ENCODE results near the gene SLC4A9. TPM values are rescaled to one million over a fixed set of nuclear protein-coding genes. Genes with fewer than 3 reads are reported as not detected.

SLC4A9 gene
- polyA plus RNA-seq, 3 donors, result 0.28 TPM; not detected in 2

- no peaks in the 10 kb centered on the region for H3K27me3 ChIP-seq (ENCODE audit: control insufficient read depth in 2 of 2, insufficient read depth in 2 of 2, low read length in 2 of 2)
- no peak overlapping the region for H3K27ac ChIP-seq (ENCODE audit: low read depth in 1 of 2, low read length in 2 of 2)
- Mint-ChIP-seq H3K4me1 (peaks cover 18% of the 10 kb centered on the region), H3K4me3 (no peak overlapping the region), H3K36me3 (peaks cover 19 to 28% of the 10 kb centered on the region in 2 donors), H3K9me3 (peaks cover 0 to 1% (median 0%) of the 10 kb centered on the region in 7 donors), H3K27ac (no peak overlapping the region), H3K27me3 (ENCODE audit: low read depth in 3 of 3) (no peaks in the 10 kb centered on the region)
- no peak overlapping the region for H3K4me2 ChIP-seq (replicated peaks; ENCODE audit: extremely low read depth, low read length, poor library complexity, severe bottlenecking)
- intact Hi-C loops (cut with micrococcal nuclease), result no loop called here
- no peak overlapping the region for H2AFZ ChIP-seq (ENCODE audit: insufficient read depth, low read depth, low read length, poor library complexity, severe bottlenecking)
- no peak for DNase-seq
- no peak for TF ChIP-seq CTCF (IDR thresholded peaks at IDR 0.05)
- H3K79me2 ChIP-seq (ENCODE audit: insufficient read depth, low read length), result peaks cover 99% of the 10 kb centered on the region
- peaks cover 98% of the 10 kb centered on the region for H4K20me1 ChIP-seq (ENCODE audit: insufficient read depth, low read length)
- no peak overlapping the region for H3K9ac ChIP-seq (ENCODE audit: insufficient read depth, low read length, poor library complexity, severe bottlenecking)
- peaks cover 3 to 34% of the 10 kb centered on the region in 2 donors for H3K36me3 ChIP-seq (replicated peaks in 1 of 2; ENCODE audit: control insufficient read depth in 1 of 2, insufficient read depth in 2 of 2, low read length in 2 of 2)
- no peaks in the 10 kb centered on the region for H3K9me3 ChIP-seq (replicated peaks in 1 of 2; ENCODE audit: control insufficient read depth in 1 of 2, insufficient read depth in 1 of 2, low read length in 2 of 2)
- whole genome bisulfite sequencing (ENCODE audit: insufficient coverage), result no CpG with 5 or more reads among the region's 2 CpGs
- no peaks in the 10 kb centered on the region for H3K4me1 ChIP-seq (ENCODE audit: control insufficient read depth in 1 of 2, insufficient read depth in 2 of 2, low read length in 2 of 2)
- no peak overlapping the region for H3K4me3 ChIP-seq (replicated peaks in 1 of 3; ENCODE audit: low read depth in 2 of 3, low read length in 3 of 3)
These were observed 57.2 kb downstream of the SLC4A9 start for GRCh38 chr5:140417235-140417634.

GRCh38 chr5:140418862-140419520 lies 59.0 kb downstream of the SLC4A9 start:
- intact Hi-C loops (cut with micrococcal nuclease), result no loop called here
- Mint-ChIP-seq H3K27me3 (ENCODE audit: low read depth in 3 of 3) (no peaks in the 10 kb centered on the region), H3K4me1 (peaks cover 16% of the 10 kb centered on the region), H3K36me3 (peaks cover 17 to 22% of the 10 kb centered on the region in 2 donors), H3K4me3 (no peak overlapping the region), H3K27ac (peak overlapping the region in 4 of 7 donors; percentile 4 to 70 (median 38)), H3K9me3 (peaks cover 0 to 1% (median 0%) of the 10 kb centered on the region in 7 donors)
- H2AFZ ChIP-seq (ENCODE audit: insufficient read depth, low read depth, low read length, poor library complexity, severe bottlenecking), result no peak overlapping the region
- no peak overlapping the region for H3K27ac ChIP-seq (ENCODE audit: low read depth in 1 of 2, low read length in 2 of 2)
- H3K9me3 ChIP-seq (replicated peaks in 1 of 2; ENCODE audit: control insufficient read depth in 1 of 2, insufficient read depth in 1 of 2, low read length in 2 of 2), result no peaks in the 10 kb centered on the region
- no peak overlapping the region for H3K4me2 ChIP-seq (replicated peaks; ENCODE audit: extremely low read depth, low read length, poor library complexity, severe bottlenecking)
- no peaks in the 10 kb centered on the region for H3K27me3 ChIP-seq (ENCODE audit: control insufficient read depth in 2 of 2, insufficient read depth in 2 of 2, low read length in 2 of 2)
- H3K79me2 ChIP-seq (ENCODE audit: insufficient read depth, low read length), result peaks cover 99% of the 10 kb centered on the region
- no peak overlapping the region for H3K9ac ChIP-seq (ENCODE audit: insufficient read depth, low read length, poor library complexity, severe bottlenecking)
- H3K36me3 ChIP-seq (replicated peaks in 1 of 2; ENCODE audit: control insufficient read depth in 1 of 2, insufficient read depth in 2 of 2, low read length in 2 of 2), result peaks cover 3 to 28% of the 10 kb centered on the region in 2 donors
- H3K4me1 ChIP-seq (ENCODE audit: control insufficient read depth in 1 of 2, insufficient read depth in 2 of 2, low read length in 2 of 2), result no peaks in the 10 kb centered on the region
- peaks cover 98% of the 10 kb centered on the region for H4K20me1 ChIP-seq (ENCODE audit: insufficient read depth, low read length)
- DNase-seq, result no peak
- no peak for TF ChIP-seq CTCF (IDR thresholded peaks at IDR 0.05)
- WGBS (ENCODE audit: insufficient coverage), result 100% methylated on average over 1 of the region's 1 CpG
- H3K4me3 ChIP-seq (replicated peaks in 1 of 3; ENCODE audit: low read depth in 2 of 3, low read length in 3 of 3), result no peak overlapping the region

Measured in CD14-positive monocyte (primary cell).